ENCODE results near the gene RNF121. TPM values are rescaled to one million over a fixed set of nuclear protein-coding genes. Genes with fewer than 3 reads are reported as not detected.
"Not testable (repeated sequence)": the region's sequence is repeated elsewhere in the genome, so short reads cannot be mapped to it uniquely, and the experiment has no call there.

The RNF121 gene
- total RNA-seq = 10 to 100 TPM; 34.4 to 45.5 TPM

- peak within 1 kb of the TSS; percentile 97 to 99 for H3K27ac Mint-ChIP-seq
- peaks cover 39 to 43% of the 10 kb centered on the region in 2 donors for H3K4me1 Mint-ChIP-seq (ENCODE audit: low read depth in 2 of 2)
- no peaks in the 10 kb centered on the region for H3K36me3 Mint-ChIP-seq
- peak; percentile 97 to 98 for ATAC-seq
- H3K9me3 Mint-ChIP-seq = no peaks in the 10 kb centered on the region
- DNase-seq (ENCODE audit: low spot score) = peak; percentile 98
- H3K27me3 Mint-ChIP-seq = no peaks in the 10 kb centered on the region
- peak within 1 kb of the TSS; percentile 92 for H3K4me3 Mint-ChIP-seq
Observed at GRCh38 chr11:71928737-71929443, at the start of gene RNF121. Gene RNF121 (plus strand): TSS chr11:71929046. CDS start chr11:71929062, 16 bp downstream.

GRCh38 chr11:71885806-71886205, 43.0 kb upstream of the RNF121 start:
- not testable (repeated sequence) for H3K36me3 Mint-ChIP-seq; H3K27ac Mint-ChIP-seq; H3K4me1 Mint-ChIP-seq (ENCODE audit: low read depth in 2 of 2); ATAC-seq; DNase-seq (ENCODE audit: low spot score); H3K9me3 Mint-ChIP-seq; H3K4me3 Mint-ChIP-seq; H3K27me3 Mint-ChIP-seq

- not testable (repeated sequence) for H3K27me3 Mint-ChIP-seq; H3K9me3 Mint-ChIP-seq; H3K36me3 Mint-ChIP-seq; DNase-seq (ENCODE audit: low spot score); ATAC-seq; H3K4me3 Mint-ChIP-seq; H3K27ac Mint-ChIP-seq; H3K4me1 Mint-ChIP-seq (ENCODE audit: low read depth in 2 of 2)
Observed at GRCh38 chr11:71888335-71889010, 40.4 kb upstream of the RNF121 start.

GRCh38 chr11:71889181-71889872, 39.5 kb upstream of the RNF121 start:
- ATAC-seq; H3K27me3 Mint-ChIP-seq; H3K36me3 Mint-ChIP-seq; H3K4me1 Mint-ChIP-seq (ENCODE audit: low read depth in 2 of 2); DNase-seq (ENCODE audit: low spot score); H3K27ac Mint-ChIP-seq; H3K4me3 Mint-ChIP-seq; H3K9me3 Mint-ChIP-seq: not testable (repeated sequence)

- Mint-ChIP-seq H3K27me3 (no peaks in the 10 kb centered on the region), H3K4me3 (no peak overlapping the region), H3K4me1 (ENCODE audit: low read depth in 2 of 2) (no peaks in the 10 kb centered on the region), H3K27ac (no peak overlapping the region), H3K36me3 (peaks cover 17% of the 10 kb centered on the region), H3K9me3 (peaks cover 4% of the 10 kb centered on the region)
- DNase-seq (ENCODE audit: low spot score) (no peak), ATAC-seq (no peak)
Observed at GRCh38 chr11:71895961-71896360, 32.9 kb upstream of the RNF121 start.

- H3K36me3 Mint-ChIP-seq; ATAC-seq; H3K27ac Mint-ChIP-seq; H3K27me3 Mint-ChIP-seq; H3K4me3 Mint-ChIP-seq; H3K9me3 Mint-ChIP-seq; DNase-seq (ENCODE audit: low spot score); H3K4me1 Mint-ChIP-seq (ENCODE audit: low read depth in 2 of 2): not testable (repeated sequence)
Observed at GRCh38 chr11:71901137-71901536, 27.7 kb upstream of the RNF121 start.

- no peak overlapping the region for H3K27ac Mint-ChIP-seq
Observed at GRCh38 chr11:71908218-71908617, 20.6 kb upstream of the RNF121 start.

GRCh38 chr11:71910775-71911174, 18.1 kb upstream of the RNF121 start:
- not testable (repeated sequence) for H3K4me3 Mint-ChIP-seq; DNase-seq (ENCODE audit: low spot score); H3K9me3 Mint-ChIP-seq; H3K27me3 Mint-ChIP-seq; H3K4me1 Mint-ChIP-seq (ENCODE audit: low read depth in 2 of 2); ATAC-seq; H3K27ac Mint-ChIP-seq
- H3K36me3 Mint-ChIP-seq = peaks cover 24% of the 10 kb centered on the region

More at GRCh38 chr11:71908218-71908617, 20.6 kb upstream of the RNF121 start:
- ATAC-seq (no peak), DNase-seq (ENCODE audit: low spot score) (no peak)
- Mint-ChIP-seq H3K36me3 (peaks cover 4% of the 10 kb centered on the region), H3K4me1 (ENCODE audit: low read depth in 2 of 2) (peaks cover 7 to 9% of the 10 kb centered on the region in 2 donors), H3K4me3 (no peak overlapping the region), H3K27me3 (no peaks in the 10 kb centered on the region), H3K9me3 (no peaks in the 10 kb centered on the region)

GRCh38 chr11:71911321-71911985, 17.4 kb upstream of the RNF121 start:
- peak overlapping the region; percentile 22 to 33 for H3K27ac Mint-ChIP-seq
- H3K27me3 Mint-ChIP-seq; ATAC-seq; H3K4me1 Mint-ChIP-seq (ENCODE audit: low read depth in 2 of 2); H3K4me3 Mint-ChIP-seq; H3K9me3 Mint-ChIP-seq; DNase-seq (ENCODE audit: low spot score): not testable (repeated sequence)
- peaks cover 27% of the 10 kb centered on the region for H3K36me3 Mint-ChIP-seq

GRCh38 chr11:71911986-71912340, 16.9 kb upstream of the RNF121 start:
- peaks cover 27% of the 10 kb centered on the region for H3K36me3 Mint-ChIP-seq
- not testable (repeated sequence) for H3K4me3 Mint-ChIP-seq; H3K4me1 Mint-ChIP-seq (ENCODE audit: low read depth in 2 of 2); ATAC-seq; H3K27me3 Mint-ChIP-seq; H3K9me3 Mint-ChIP-seq; DNase-seq (ENCODE audit: low spot score)
- peak overlapping the region; percentile 22 to 33 for H3K27ac Mint-ChIP-seq

GRCh38 chr11:71913756-71914526, 14.9 kb upstream of the RNF121 start:
- Mint-ChIP-seq H3K27me3 (no peaks in the 10 kb centered on the region), H3K4me3 (no peak overlapping the region), H3K36me3 (peaks cover 23% of the 10 kb centered on the region), H3K4me1 (ENCODE audit: low read depth in 2 of 2) (peaks cover 7 to 9% of the 10 kb centered on the region in 2 donors), H3K27ac (no peak overlapping the region), H3K9me3 (no peaks in the 10 kb centered on the region)
- ATAC-seq = no peak
- DNase-seq (ENCODE audit: low spot score) = no peak

- Mint-ChIP-seq H3K27ac (no peak overlapping the region), H3K27me3 (no peaks in the 10 kb centered on the region), H3K9me3 (no peaks in the 10 kb centered on the region), H3K4me1 (ENCODE audit: low read depth in 2 of 2) (peaks cover 7 to 9% of the 10 kb centered on the region in 2 donors), H3K4me3 (no peak overlapping the region), H3K36me3 (peaks cover 23% of the 10 kb centered on the region)
- DNase-seq (ENCODE audit: low spot score) (no peak), ATAC-seq (no peak)
Observed at GRCh38 chr11:71914617-71915189, 14.1 kb upstream of the RNF121 start.

- no peak overlapping the region for H3K27ac Mint-ChIP-seq
- H3K27me3 Mint-ChIP-seq = no peaks in the 10 kb centered on the region
- H3K36me3 Mint-ChIP-seq = peaks cover 23% of the 10 kb centered on the region
- ATAC-seq = no peak
- no peak for DNase-seq (ENCODE audit: low spot score)
- no peaks in the 10 kb centered on the region for H3K4me1 Mint-ChIP-seq (ENCODE audit: low read depth in 2 of 2)
- H3K4me3 Mint-ChIP-seq = no peak overlapping the region
- no peaks in the 10 kb centered on the region for H3K9me3 Mint-ChIP-seq
Observed at GRCh38 chr11:71917646-71918140, 11.2 kb upstream of the RNF121 start.

Data from natural killer cell treated with Interleukin-12 subunit alpha and Interleukin-12 subunit beta and Interleukin-15 and Interleukin-18, amount 100 ng/mL, for 72 hours (primary cell).